KMS-11 (cell line): ENCODE measurements around the gene ESRRB.

Experiments
- H2AFZ ChIP-seq: fragments of 200-600 bp; sonication (generic); 2 replicates; pipeline ENCODE4 v1.6.1; 2016; ENCODE audit warnings: antibody characterized with exemption, mixed run types, low read depth
- H3K27ac ChIP-seq: fragments of 200-600 bp; sonication (generic); 2 replicates; pipeline ENCODE4 v1.6.1; 2016; ENCODE audit warnings: mild to moderate bottlenecking, mixed run types
- H3K27me3 ChIP-seq: fragments of 200-600 bp; sonication (generic); 2 replicates; pipeline ENCODE4 v1.6.1; 2017; ENCODE audit warnings: mild to moderate bottlenecking, low read depth, mixed run types, moderate library complexity; ENCODE audit not compliant: insufficient read depth
- H3K36me3 ChIP-seq: fragments of 200-600 bp; sonication (generic); 2 replicates; pipeline ENCODE4 v1.6.1; 2017; ENCODE audit warnings: mild to moderate bottlenecking, mixed run types; ENCODE audit not compliant: insufficient read depth
- H3K4me1 ChIP-seq: fragments of 200-600 bp; sonication (generic); 2 replicates; pipeline ENCODE4 v1.6.1; 2016; ENCODE audit warnings: mild to moderate bottlenecking, low read depth, mixed run types; ENCODE audit not compliant: poor library complexity, severe bottlenecking
- H3K4me2 ChIP-seq: fragments of 200-600 bp; sonication (generic); 2 replicates; pipeline ENCODE4 v1.7.0; 2016; ENCODE audit warnings: mild to moderate bottlenecking, mixed run types
- H3K4me3 ChIP-seq: fragments of 200-600 bp; sonication (generic); IDR thresholded peaks from 2 replicates; pipeline ENCODE4 v1.6.1; 2017; ENCODE audit warnings: low read depth, low read length, mixed read lengths; ENCODE audit not compliant: insufficient read depth
- H3K79me2 ChIP-seq: fragments of 200-600 bp; sonication (generic); 2 replicates; pipeline ENCODE4 v1.6.1; 2016; ENCODE audit warnings: low read depth, mixed run types; ENCODE audit not compliant: insufficient read depth
- H3K9ac ChIP-seq: fragments of 200-600 bp; sonication (generic); 2 replicates; pipeline ENCODE4 v1.6.1; 2016; ENCODE audit warnings: mild to moderate bottlenecking, mixed run types
- H4K20me1 ChIP-seq: fragments of 200-600 bp; sonication (generic); 2 replicates; pipeline ENCODE4 v1.6.1; 2016; ENCODE audit warnings: mild to moderate bottlenecking, mixed run types; ENCODE audit not compliant: insufficient read depth
- TF ChIP-seq, protein P1 (sequence below): fragments of 200-600 bp; sonication (generic); conservative IDR thresholded peaks from 2 replicates; pipeline ENCODE4 v1.6.1; 2017; ENCODE audit warnings: low read depth, mild to moderate bottlenecking, antibody characterized with exemption, low read length, moderate library complexity, mixed read lengths

ESRRB gene

DNA sequence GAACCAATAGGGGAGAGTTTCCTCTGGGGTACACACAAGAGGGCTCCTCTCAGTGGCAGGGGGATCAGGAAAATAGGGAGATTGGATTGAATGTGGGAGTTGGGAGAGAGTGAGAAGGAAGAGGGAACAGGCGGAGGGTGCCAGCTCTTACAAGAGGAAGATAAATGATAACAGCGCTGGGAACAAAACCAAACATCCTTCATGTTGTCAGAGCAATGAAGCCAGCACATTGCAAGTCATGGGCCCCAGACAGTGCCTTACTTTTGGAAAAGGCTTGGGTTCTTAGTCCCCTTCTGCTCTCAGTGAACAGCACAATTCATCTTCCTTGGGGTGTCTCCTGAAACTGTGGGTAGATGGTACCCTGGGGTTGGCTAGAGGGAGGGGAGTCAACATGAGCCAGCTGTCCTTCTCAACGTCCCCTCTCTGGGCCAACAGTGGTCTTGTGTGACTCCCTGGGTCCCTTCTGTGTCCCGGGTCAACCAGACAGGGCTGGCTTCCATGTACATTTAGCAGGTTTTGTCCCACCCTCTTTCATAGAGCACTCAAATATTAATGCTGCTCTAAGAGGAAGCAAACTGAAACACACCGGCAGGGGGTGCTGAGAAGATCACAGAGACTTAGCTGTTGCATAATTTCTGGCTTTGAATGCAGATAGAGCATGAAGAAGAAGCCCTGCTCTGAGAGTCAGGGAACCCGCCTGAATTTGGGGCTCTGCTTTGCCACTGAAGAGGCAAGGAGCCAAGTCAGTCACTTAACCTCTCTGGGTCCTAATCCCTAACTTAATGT is 138.5 kb downstream of the ESRRB start:
- Histone ChIP-seq H3K27me3 (no peaks in the 10 kb centered on the region), H3K79me2 (no peaks in the 10 kb centered on the region), H3K4me3 (no peak overlapping the region), H3K36me3 (no peaks in the 10 kb centered on the region), H3K27ac (no peak overlapping the region), H3K9ac (no peak overlapping the region), H4K20me1 (no peaks in the 10 kb centered on the region), H3K4me2 (no peak overlapping the region), H3K4me1 (no peaks in the 10 kb centered on the region), H2AFZ (no peak overlapping the region)
- TF ChIP-seq, protein P1, sequence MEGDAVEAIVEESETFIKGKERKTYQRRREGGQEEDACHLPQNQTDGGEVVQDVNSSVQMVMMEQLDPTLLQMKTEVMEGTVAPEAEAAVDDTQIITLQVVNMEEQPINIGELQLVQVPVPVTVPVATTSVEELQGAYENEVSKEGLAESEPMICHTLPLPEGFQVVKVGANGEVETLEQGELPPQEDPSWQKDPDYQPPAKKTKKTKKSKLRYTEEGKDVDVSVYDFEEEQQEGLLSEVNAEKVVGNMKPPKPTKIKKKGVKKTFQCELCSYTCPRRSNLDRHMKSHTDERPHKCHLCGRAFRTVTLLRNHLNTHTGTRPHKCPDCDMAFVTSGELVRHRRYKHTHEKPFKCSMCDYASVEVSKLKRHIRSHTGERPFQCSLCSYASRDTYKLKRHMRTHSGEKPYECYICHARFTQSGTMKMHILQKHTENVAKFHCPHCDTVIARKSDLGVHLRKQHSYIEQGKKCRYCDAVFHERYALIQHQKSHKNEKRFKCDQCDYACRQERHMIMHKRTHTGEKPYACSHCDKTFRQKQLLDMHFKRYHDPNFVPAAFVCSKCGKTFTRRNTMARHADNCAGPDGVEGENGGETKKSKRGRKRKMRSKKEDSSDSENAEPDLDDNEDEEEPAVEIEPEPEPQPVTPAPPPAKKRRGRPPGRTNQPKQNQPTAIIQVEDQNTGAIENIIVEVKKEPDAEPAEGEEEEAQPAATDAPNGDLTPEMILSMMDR = no peak

DNA sequence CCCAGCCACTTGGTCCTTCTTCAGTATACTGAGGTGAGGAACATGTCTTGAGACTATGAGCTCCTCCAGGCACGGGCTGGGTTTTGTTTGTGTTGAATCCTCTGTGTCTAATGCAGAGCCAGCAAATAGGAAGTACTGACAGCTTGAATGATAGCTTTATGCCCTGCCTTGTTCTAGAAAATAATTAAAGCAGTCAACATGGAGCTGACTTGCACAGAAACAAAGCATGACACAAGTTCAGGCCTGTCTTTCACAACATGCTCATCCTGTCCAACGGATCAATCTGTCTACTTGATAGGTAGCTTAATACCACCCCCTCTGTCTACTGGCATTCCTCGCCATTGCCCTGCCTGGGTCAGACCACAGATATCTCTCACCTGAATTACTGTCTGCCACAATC is 140.9 kb downstream of the ESRRB start:
- Histone ChIP-seq H3K9ac (no peak overlapping the region), H4K20me1 (no peaks in the 10 kb centered on the region), H3K36me3 (no peaks in the 10 kb centered on the region), H3K79me2 (no peaks in the 10 kb centered on the region), H3K4me3 (no peak overlapping the region), H3K4me2 (no peak overlapping the region), H3K27me3 (no peaks in the 10 kb centered on the region), H3K4me1 (no peaks in the 10 kb centered on the region), H2AFZ (no peak overlapping the region), H3K27ac (no peak overlapping the region)
- TF ChIP-seq, protein P1 = no peak

DNA sequence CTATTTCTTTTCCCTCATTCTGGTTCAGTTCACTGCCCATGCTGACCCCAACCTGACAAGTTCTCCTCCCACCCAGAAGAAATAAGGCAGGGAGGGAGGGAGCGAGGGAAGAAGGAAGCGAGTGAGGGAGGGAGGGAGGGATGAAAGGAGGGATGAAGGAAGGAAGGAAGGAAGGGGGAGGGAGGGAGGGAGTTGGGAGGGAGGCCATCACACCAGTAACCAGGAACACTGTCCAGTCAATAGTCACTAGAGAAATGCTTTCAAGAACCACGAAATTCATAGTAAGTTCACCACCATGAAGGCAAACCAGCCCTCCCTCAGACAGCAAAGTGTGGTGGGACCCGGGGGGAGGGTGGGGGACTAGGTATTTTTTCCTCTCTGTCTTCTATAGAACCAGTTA is 142.4 kb downstream of the ESRRB start:
- no peak overlapping the region for H3K9ac ChIP-seq
- no peak overlapping the region for H3K4me2 ChIP-seq
- H3K27me3 ChIP-seq = no peaks in the 10 kb centered on the region
- no peaks in the 10 kb centered on the region for H3K36me3 ChIP-seq
- no peak overlapping the region for H2AFZ ChIP-seq
- H3K4me3 ChIP-seq = no peak overlapping the region
- H3K27ac ChIP-seq = no peak overlapping the region
- H3K4me1 ChIP-seq = no peaks in the 10 kb centered on the region
- TF ChIP-seq, protein P1 = no peak
- H3K79me2 ChIP-seq = no peaks in the 10 kb centered on the region
- no peaks in the 10 kb centered on the region for H4K20me1 ChIP-seq

DNA sequence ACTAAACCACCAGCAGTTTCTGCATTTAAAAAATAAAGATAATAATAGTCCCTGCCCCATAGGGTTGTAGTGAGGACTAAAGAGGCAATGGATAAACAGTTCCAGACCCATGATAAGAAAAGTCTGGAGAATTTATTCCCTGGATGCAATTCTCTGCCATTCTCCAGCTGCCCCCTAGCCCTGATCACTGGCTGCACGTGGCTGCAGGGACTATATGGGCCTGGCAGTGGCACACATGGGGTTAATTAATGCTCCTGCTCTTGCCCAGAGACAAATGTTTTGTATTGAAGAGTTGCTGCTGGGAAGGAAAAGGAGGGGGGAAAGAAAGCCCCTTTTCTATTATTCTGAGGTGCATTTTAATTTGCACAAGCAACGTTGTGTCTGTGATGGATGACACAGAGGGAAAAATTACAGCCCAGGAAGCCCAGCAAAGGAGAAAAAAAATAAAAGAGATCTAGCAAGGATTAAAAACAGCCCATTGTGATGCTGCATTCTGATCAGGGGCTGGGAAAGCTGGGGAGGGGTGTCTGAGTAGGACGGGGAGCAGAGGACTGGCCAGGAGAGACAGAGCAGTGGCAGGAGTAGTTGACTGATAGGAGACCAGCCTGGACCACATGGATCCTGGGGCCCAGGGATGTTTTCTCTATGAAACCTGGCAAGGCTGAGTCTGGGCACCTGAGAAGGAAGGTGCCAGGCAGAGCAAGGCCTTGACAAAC is 149.3 kb downstream of the ESRRB start:
- no peak overlapping the region for H3K27ac ChIP-seq
- H3K4me3 ChIP-seq = no peak overlapping the region
- no peaks in the 10 kb centered on the region for H3K36me3 ChIP-seq

More for the DNA sequence above, 149.3 kb downstream of the ESRRB start:
- Histone ChIP-seq H3K4me2 (no peak overlapping the region), H3K27me3 (no peaks in the 10 kb centered on the region), H4K20me1 (no peaks in the 10 kb centered on the region), H2AFZ (no peak overlapping the region), H3K9ac (no peak overlapping the region), H3K4me1 (no peaks in the 10 kb centered on the region), H3K79me2 (no peaks in the 10 kb centered on the region)
- TF ChIP-seq, protein P1 = no peak
